SK-N-SH (cell line): ENCODE measurements around the gene CAMSAP1. TPM values are rescaled to one million over a fixed set of nuclear protein-coding genes. Genes with fewer than 3 reads are reported as not detected.

Source experiments
- CTCF ChIA-PET: fragments of 300-600, 350-600 bp; formaldehyde crosslinking; extraction: SDS; loops from one replicate; lab custom pipeline; 2021; lab: Yijun Ruan, JAX
- POLR2A ChIA-PET: fragments of 350-600 bp; sonication (Branson Sonifier 250); formaldehyde crosslinking; extraction: SDS; loops from one replicate; lab custom pipeline; 2020; ENCODE audit warnings: antibody characterized with exemption, inconsistent platforms; lab: Yijun Ruan, JAX
- DNase-seq: peaks from one replicate; pipeline ENCODE4 v3.0.0; 2012
- H2AFZ ChIP-seq: fragments of 200-600 bp; sonication (generic); 2 replicates; pipeline ENCODE4 v1.8.1; 2016; ENCODE audit warnings: antibody characterized with exemption, mild to moderate bottlenecking, low read depth
- H3F3A ChIP-seq: fragments of 200-600 bp; sonication (generic); replicated peaks from 2 replicates; pipeline ENCODE3; 2016; ENCODE audit warnings: antibody characterized with exemption, mild to moderate bottlenecking; ENCODE audit not compliant: insufficient read depth
- H3K27ac ChIP-seq, 2 experiments: fragments of 200-500 bp in 1 of 2; fragments of 200-600 bp in 1 of 2; sonication (Bioruptor generic) in 1 of 2; sonication (generic), shearing (Covaris generic) in 1 of 2; 2 replicates each; pipeline versions ENCODE4 v1.5.1 to v1.6.1; 2014 to 2016; ENCODE audit warnings: low read depth in 2 of 2, inconsistent platforms in 1 of 2, low read length in 1 of 2, mild to moderate bottlenecking in 1 of 2, mixed read lengths in 1 of 2
- H3K27me3 ChIP-seq: fragments of 200-600 bp; sonication (generic), shearing (Covaris generic); 2 replicates; pipeline ENCODE4 v1.6.1; 2016; ENCODE audit warnings: mixed run types; ENCODE audit not compliant: insufficient read depth
- H3K36me3 ChIP-seq, 2 experiments: fragments of 200-500 bp in 1 of 2; fragments of 200-600 bp in 1 of 2; sonication (Bioruptor generic) in 1 of 2; sonication (generic) in 1 of 2; replicated peaks in 1 of 2; 2 replicates each; pipeline versions ENCODE3 to v1.5.1; 2014 to 2016; ENCODE audit warnings: low read length in 1 of 2, mild to moderate bottlenecking in 1 of 2; ENCODE audit not compliant: insufficient read depth in 2 of 2, control insufficient read depth in 1 of 2
- H3K4me1 ChIP-seq, 2 experiments: fragments of 200-500 bp in 1 of 2; fragments of 200-600 bp in 1 of 2; sonication (Bioruptor generic) in 1 of 2; sonication (generic), shearing (Covaris generic) in 1 of 2; 2 replicates each; pipeline versions ENCODE4 v1.5.1 to v1.6.1; 2014 to 2016; ENCODE audit warnings: low read depth in 1 of 2, low read length in 1 of 2, mixed run types in 1 of 2; ENCODE audit not compliant: insufficient read depth in 2 of 2, control insufficient read depth in 1 of 2
- H3K4me2 ChIP-seq: fragments of 200-600 bp; sonication (generic), shearing (Covaris generic); 2 replicates; pipeline ENCODE4 v1.6.1; 2017; ENCODE audit warnings: mixed run types
- H3K4me3 ChIP-seq, 2 experiments: fragments of 200-500 bp in 1 of 2; fragments of 200-600 bp in 1 of 2; sonication (Bioruptor generic) in 1 of 2; sonication (generic), shearing (Covaris generic) in 1 of 2; 2 replicates each; pipeline versions ENCODE4 v1.5.1 to v1.8.1; 2014 to 2016; ENCODE audit warnings: low read depth in 2 of 2, inconsistent platforms in 1 of 2, low read length in 1 of 2, mild to moderate bottlenecking in 1 of 2, mixed read lengths in 1 of 2, moderate library complexity in 1 of 2
- H3K79me2 ChIP-seq: fragments of 200-600 bp; sonication (generic); 2 replicates; pipeline ENCODE4 v1.8.1; 2017; ENCODE audit warnings: mild to moderate bottlenecking; ENCODE audit not compliant: insufficient read depth
- H3K9ac ChIP-seq: fragments of 200-600 bp; sonication (generic); 2 replicates; pipeline ENCODE4 v1.6.1; 2017; ENCODE audit warnings: mixed run types
- H3K9me2 ChIP-seq: fragments of 200-600 bp; sonication (generic); 2 replicates; pipeline ENCODE4 v1.6.1; 2017; ENCODE audit warnings: mixed run types
- H3K9me3 ChIP-seq: fragments of 200-600 bp; sonication (generic); 2 replicates; pipeline ENCODE4 v1.6.1; 2017; ENCODE audit warnings: mixed run types, mild to moderate bottlenecking, moderate library complexity
- H4K20me1 ChIP-seq: fragments of 200-600 bp; sonication (generic); 2 replicates; pipeline ENCODE4 v1.6.1; 2017; ENCODE audit warnings: mild to moderate bottlenecking, mixed run types; ENCODE audit not compliant: insufficient read depth
- CHD2 ChIP-seq: fragments of 150-350 bp; IDR thresholded peaks from 2 replicates; pipeline ENCODE4 v1.6.1; 2018; ENCODE audit warnings: low read length; ENCODE audit not compliant: partially characterized antibody
- ELF1 ChIP-seq: IDR thresholded peaks from 2 replicates; pipeline ENCODE4 v1.4.0; 2012
- FOXJ3 ChIP-seq: sonication (generic); formaldehyde crosslinking; IDR thresholded peaks from 2 replicates; pipeline ENCODE4 v1.5.1; 2020; ENCODE audit warnings: mild to moderate bottlenecking, missing genetic modification reagents
- FOXM1 ChIP-seq: IDR thresholded peaks from 2 replicates; pipeline ENCODE4 v1.4.0; 2012; ENCODE audit warnings: low read depth, mild to moderate bottlenecking
- MXI1 ChIP-seq: IDR thresholded peaks from 2 replicates; pipeline ENCODE4 v1.6.1; 2012; ENCODE audit warnings: mild to moderate bottlenecking, low read depth, low read length, improper control_type of control experiment
- NFIC ChIP-seq: IDR thresholded peaks from 2 replicates; pipeline ENCODE4 v1.4.0; 2012; ENCODE audit warnings: borderline replicate concordance
- RAD21 ChIP-seq: IDR thresholded peaks from 2 replicates; pipeline ENCODE4 v1.6.1; 2012; ENCODE audit warnings: mild to moderate bottlenecking, low read length
- RCOR1 ChIP-seq: fragments of 150-350 bp; IDR thresholded peaks from 2 replicates; pipeline ENCODE4 v1.6.1; 2017; ENCODE audit warnings: antibody characterized with exemption, low read length
- SMC3 ChIP-seq: IDR thresholded peaks from 2 replicates; pipeline ENCODE4 v1.6.1; 2012; ENCODE audit warnings: low read depth, low read length, improper control_type of control experiment
- TAF1 ChIP-seq: IDR thresholded peaks from 2 replicates; pipeline ENCODE4 v1.6.1; 2012; ENCODE audit warnings: low read depth, mild to moderate bottlenecking, low read length, moderate library complexity, borderline replicate concordance
- TEAD4 ChIP-seq: IDR thresholded peaks from 2 replicates; pipeline ENCODE4 v1.4.0; 2012; ENCODE audit warnings: mild to moderate bottlenecking, borderline replicate concordance; ENCODE audit not compliant: insufficient read depth
- YY1 ChIP-seq: IDR thresholded peaks from 2 replicates; pipeline ENCODE4 v1.4.0; 2012; ENCODE audit warnings: low read depth, mild to moderate bottlenecking
- WGBS: methylation state at CpG from one replicate; pipeline ENCODE4 v1.1.6; 2017; ENCODE audit warnings: low lambda C conversion rate; 5-methylcytosine and 5-hydroxymethylcytosine counted together
- polyA plus RNA-seq, 3 experiments: library from polyadenylated mRNA; depleted of rRNA; stranded (reverse); fragments of >200 nt; gene quantifications; 2 replicates each; pipeline ENCODE4 v1.2.3, GENCODE V29; 2012
- TF ChIP-seq, protein P1 (sequence below): fragments of 150-350 bp; IDR thresholded peaks from 2 replicates; pipeline ENCODE4 v1.6.1; 2017; ENCODE audit warnings: antibody characterized with exemption, low read length, low read depth, borderline replicate concordance
- TF ChIP-seq, protein P2 (sequence below): IDR thresholded peaks from 2 replicates; pipeline ENCODE4 v1.4.0; 2012; ENCODE audit warnings: low read depth
- TF ChIP-seq, protein P3 (sequence below): IDR thresholded peaks from 2 replicates; pipeline ENCODE4 v1.4.0; 2012; ENCODE audit warnings: low read depth, borderline replicate concordance
- TF ChIP-seq, protein P4 (sequence below): IDR thresholded peaks from 2 replicates; pipeline ENCODE4; 2012

Gene CAMSAP1
- polyA plus RNA-seq, 1 of the 3 experiments (the other 2 are of a cell fraction): 8.9 TPM

DNA sequence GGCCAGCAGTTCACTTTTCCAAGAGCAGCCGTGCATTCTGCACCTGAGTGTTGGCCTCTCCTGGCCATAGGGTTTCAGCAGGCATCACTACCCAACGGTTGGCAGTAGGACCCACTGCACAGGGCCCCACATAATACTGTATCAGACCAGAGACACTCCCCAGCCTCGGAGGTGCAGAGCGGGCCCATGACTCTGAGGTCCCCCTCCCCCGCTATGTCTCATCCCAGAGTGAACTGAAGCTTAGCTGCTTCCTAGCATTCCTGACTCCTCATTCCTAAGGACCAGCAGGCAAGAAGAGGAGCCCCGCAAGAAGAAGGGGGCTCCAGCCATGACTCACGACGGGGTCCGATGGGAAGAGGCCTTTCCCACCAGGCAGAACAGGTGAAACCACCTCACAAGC is 67.2 kb downstream of the CAMSAP1 start:
- Histone ChIP-seq H3K27me3 (no peaks in the 10 kb centered on the region), H4K20me1 (peaks cover 21% of the 10 kb centered on the region), H3K9ac (no peak overlapping the region), H3K9me2 (no peaks in the 10 kb centered on the region), H3K79me2 (peaks cover 79% of the 10 kb centered on the region), H3F3A (no peaks in the 10 kb centered on the region), H3K36me3 (peaks cover 0 to 8% of the 10 kb centered on the region in 2 experiments), H2AFZ (no peak overlapping the region), H3K4me3 (no peak overlapping the region), H3K4me1 (no peaks in the 10 kb centered on the region), H3K27ac (no peak overlapping the region), H3K4me2 (no peak overlapping the region), H3K9me3 (no peaks in the 10 kb centered on the region)
- POLR2A ChIA-PET: no interaction called here
- WGBS: 98% methylated on average over 4 of the region's 9 CpGs
- no peak for DNase-seq
- TF ChIP-seq TEAD4 (no peak), FOXJ3 (no peak), CHD2 (no peak), TAF1 (no peak), FOXM1 (no peak), NFIC (no peak), SMC3 (no peak)
- TF ChIP-seq, protein P1, sequence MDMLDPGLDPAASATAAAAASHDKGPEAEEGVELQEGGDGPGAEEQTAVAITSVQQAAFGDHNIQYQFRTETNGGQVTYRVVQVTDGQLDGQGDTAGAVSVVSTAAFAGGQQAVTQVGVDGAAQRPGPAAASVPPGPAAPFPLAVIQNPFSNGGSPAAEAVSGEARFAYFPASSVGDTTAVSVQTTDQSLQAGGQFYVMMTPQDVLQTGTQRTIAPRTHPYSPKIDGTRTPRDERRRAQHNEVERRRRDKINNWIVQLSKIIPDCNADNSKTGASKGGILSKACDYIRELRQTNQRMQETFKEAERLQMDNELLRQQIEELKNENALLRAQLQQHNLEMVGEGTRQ: no peak
- TF ChIP-seq, protein P2, sequence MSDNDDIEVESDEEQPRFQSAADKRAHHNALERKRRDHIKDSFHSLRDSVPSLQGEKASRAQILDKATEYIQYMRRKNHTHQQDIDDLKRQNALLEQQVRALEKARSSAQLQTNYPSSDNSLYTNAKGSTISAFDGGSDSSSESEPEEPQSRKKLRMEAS: no peak
- CTCF ChIA-PET: interaction anchor here (0.6 to 1.4 kb wide), 4 partner anchors 9 to 482 kb away, joined by 3 read pairs; no protein-coding TSS in a partner anchor

DNA sequence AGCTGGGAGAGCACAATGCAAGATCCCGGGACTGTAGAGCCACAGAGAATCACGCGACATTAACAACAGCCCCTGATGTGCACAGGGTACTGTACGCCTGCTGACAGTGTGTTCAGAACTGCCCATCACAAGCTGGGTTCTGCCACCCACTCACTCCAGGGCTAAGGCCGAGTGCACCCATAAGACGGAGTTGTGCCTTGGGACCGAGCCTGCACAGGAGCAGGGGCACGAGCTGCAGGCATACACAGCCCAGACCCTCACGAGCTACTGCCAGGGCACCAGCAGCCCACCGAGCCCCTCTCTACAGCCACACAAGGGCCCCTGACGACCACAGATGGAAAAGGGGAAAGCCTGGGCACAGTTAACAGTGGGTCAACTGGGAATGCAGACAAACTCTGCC is 67.8 kb downstream of the CAMSAP1 start:
- 94% methylated on average over 3 of the region's 11 CpGs for WGBS
- H3F3A ChIP-seq: no peaks in the 10 kb centered on the region
- POLR2A ChIA-PET: no interaction called here

More for the DNA sequence above, 67.8 kb downstream of the CAMSAP1 start:
- TF ChIP-seq SMC3 (no peak), RAD21 (no peak), NFIC (no peak), MXI1 (no peak), RCOR1 (no peak), YY1 (no peak), ELF1 (no peak)
- TF ChIP-seq, protein P3, sequence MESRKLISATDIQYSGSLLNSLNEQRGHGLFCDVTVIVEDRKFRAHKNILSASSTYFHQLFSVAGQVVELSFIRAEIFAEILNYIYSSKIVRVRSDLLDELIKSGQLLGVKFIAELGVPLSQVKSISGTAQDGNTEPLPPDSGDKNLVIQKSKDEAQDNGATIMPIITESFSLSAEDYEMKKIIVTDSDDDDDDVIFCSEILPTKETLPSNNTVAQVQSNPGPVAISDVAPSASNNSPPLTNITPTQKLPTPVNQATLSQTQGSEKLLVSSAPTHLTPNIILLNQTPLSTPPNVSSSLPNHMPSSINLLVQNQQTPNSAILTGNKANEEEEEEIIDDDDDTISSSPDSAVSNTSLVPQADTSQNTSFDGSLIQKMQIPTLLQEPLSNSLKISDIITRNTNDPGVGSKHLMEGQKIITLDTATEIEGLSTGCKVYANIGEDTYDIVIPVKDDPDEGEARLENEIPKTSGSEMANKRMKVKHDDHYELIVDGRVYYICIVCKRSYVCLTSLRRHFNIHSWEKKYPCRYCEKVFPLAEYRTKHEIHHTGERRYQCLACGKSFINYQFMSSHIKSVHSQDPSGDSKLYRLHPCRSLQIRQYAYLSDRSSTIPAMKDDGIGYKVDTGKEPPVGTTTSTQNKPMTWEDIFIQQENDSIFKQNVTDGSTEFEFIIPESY: no peak
- TF ChIP-seq, protein P1: no peak
- TF ChIP-seq, protein P4, sequence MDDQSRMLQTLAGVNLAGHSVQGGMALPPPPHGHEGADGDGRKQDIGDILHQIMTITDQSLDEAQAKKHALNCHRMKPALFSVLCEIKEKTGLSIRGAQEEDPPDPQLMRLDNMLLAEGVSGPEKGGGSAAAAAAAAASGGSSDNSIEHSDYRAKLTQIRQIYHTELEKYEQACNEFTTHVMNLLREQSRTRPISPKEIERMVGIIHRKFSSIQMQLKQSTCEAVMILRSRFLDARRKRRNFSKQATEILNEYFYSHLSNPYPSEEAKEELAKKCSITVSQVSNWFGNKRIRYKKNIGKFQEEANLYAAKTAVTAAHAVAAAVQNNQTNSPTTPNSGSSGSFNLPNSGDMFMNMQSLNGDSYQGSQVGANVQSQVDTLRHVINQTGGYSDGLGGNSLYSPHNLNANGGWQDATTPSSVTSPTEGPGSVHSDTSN: no peak
- H3K9ac ChIP-seq: no peak overlapping the region
- no peak overlapping the region for H3K4me3 ChIP-seq
- H3K36me3 ChIP-seq: peaks cover 0 to 7% of the 10 kb centered on the region in 2 experiments
- peaks cover 21% of the 10 kb centered on the region for H4K20me1 ChIP-seq
- H3K4me1 ChIP-seq: no peaks in the 10 kb centered on the region
- no peak for DNase-seq
- no peak overlapping the region for H3K27ac ChIP-seq
- H3K79me2 ChIP-seq: peaks cover 73% of the 10 kb centered on the region
- H3K4me2 ChIP-seq: no peak overlapping the region
- no peak overlapping the region for H2AFZ ChIP-seq
- no peaks in the 10 kb centered on the region for H3K9me3 ChIP-seq
- no peaks in the 10 kb centered on the region for H3K27me3 ChIP-seq
- CTCF ChIA-PET: interaction anchor here (0.6 to 1.4 kb wide), 2 partner anchors 24 to 482 kb away, joined by 3 read pairs; no protein-coding TSS in a partner anchor
- H3K9me2 ChIP-seq: no peaks in the 10 kb centered on the region
